CD4-positive, alpha-beta T cell (primary cell): ENCODE results near the gene FAM131B. TPM values are rescaled to one million over a fixed set of nuclear protein-coding genes. Genes with fewer than 3 reads are reported as not detected.
A peak's percentile ranks its signal among the peaks of the same experiment; 100 is the strongest.

Experiments used
- ATAC-seq: fragments of 200-7000 bp; cut with Tn5 transposase; one replicate; pipeline ENCODE4 v1.10.0; 2022; ENCODE audit warnings: mild to moderate bottlenecking; ENCODE audit not compliant: poor library complexity
- CTCF ChIA-PET: fragments of 350-600 bp; sonication (Branson Sonifier 250); formaldehyde crosslinking; loops from one replicate; lab custom pipeline; 2021; ENCODE audit warnings: antibody characterized with exemption, inconsistent platforms; lab: Charles Lee
- POLR2A ChIA-PET: fragments of 350-600 bp; sonication (Branson Sonifier 250); formaldehyde crosslinking; loops from one replicate; lab custom pipeline; 2021; ENCODE audit warnings: antibody characterized with exemption, inconsistent platforms; lab: Charles Lee
- DNase-seq, 14 experiments: peaks; one replicate each; pipeline ENCODE4 v3.0.0-alpha.2; 2013 to 2020; ENCODE audit warnings: mixed read lengths in 2 of 14
- H3K27ac ChIP-seq, 2 donors: one replicate each; pipeline versions ENCODE4 v1.5.1 to v1.7.0; 2013; ENCODE audit warnings: low read length in 2 of 2, low read depth in 1 of 2, mild to moderate bottlenecking in 1 of 2
- H3K27me3 ChIP-seq, 2 experiments: 1 replicate in 1 of 2; 2 replicates in 1 of 2; pipeline versions ENCODE4 v1.6.1 to v1.7.0; 2013; ENCODE audit warnings: low read length in 2 of 2, control low read depth in 1 of 2, mild to moderate bottlenecking in 1 of 2, moderate library complexity in 1 of 2; ENCODE audit not compliant: insufficient read depth in 2 of 2, control insufficient read depth in 1 of 2
- H3K36me3 ChIP-seq: one replicate; pipeline ENCODE4 v1.6.1; 2013; ENCODE audit warnings: low read length, control low read depth; ENCODE audit not compliant: insufficient read depth
- H3K4me1 ChIP-seq: one replicate; pipeline ENCODE4 v1.6.1; 2013; ENCODE audit warnings: low read length, control low read depth; ENCODE audit not compliant: insufficient read depth
- H3K4me3 ChIP-seq: one replicate; pipeline ENCODE4 v1.5.1; 2013; ENCODE audit warnings: mild to moderate bottlenecking, low read length, moderate library complexity
- H3K9me3 ChIP-seq, 2 experiments: 1 replicate in 1 of 2; 2 replicates in 1 of 2; pipeline versions ENCODE4 v1.6.1 to v1.7.0; 2013; ENCODE audit warnings: low read length in 2 of 2, mild to moderate bottlenecking in 2 of 2, control low read depth in 1 of 2, moderate library complexity in 1 of 2; ENCODE audit not compliant: control insufficient read depth in 1 of 2, insufficient read depth in 1 of 2
- H3K27ac Mint-ChIP-seq: one replicate; pipeline ENCODE4 v1.8.0; 2020; ENCODE audit warnings: mixed read lengths
- H3K27me3 Mint-ChIP-seq: one replicate; pipeline ENCODE4 v1.8.0; 2021; ENCODE audit warnings: mixed read lengths
- H3K36me3 Mint-ChIP-seq: one replicate; pipeline ENCODE4 v1.8.0; 2021; ENCODE audit warnings: low read depth, mixed read lengths
- H3K4me1 Mint-ChIP-seq: one replicate; pipeline ENCODE4 v1.8.0; 2021; ENCODE audit warnings: low read depth, mixed read lengths
- H3K4me3 Mint-ChIP-seq: one replicate; pipeline ENCODE4 v1.8.0; 2020; ENCODE audit warnings: mild to moderate bottlenecking, mixed read lengths
- H3K9me3 Mint-ChIP-seq: one replicate; pipeline ENCODE4 v1.8.0; 2020; ENCODE audit warnings: mixed read lengths
- intact Hi-C, 2 experiments: fragments of 100-400 bp; cut with DNase I in 1 of 2; cut with micrococcal nuclease in 1 of 2; formaldehyde crosslinking; loops; one replicate each; pipeline versions ENCODE4 v1.15.1 to v1.9.0; 2023 to 2025; cut with DNase I, micrococcal nuclease
- total RNA-seq, 174 experiments: library from RNA in 2 of 174; stranded (reverse) in 2 of 174; gene quantifications; one replicate each; pipeline ENCODE4 v1.2.3 and lab custom pipeline; 2021 to 2026
- TF ChIP-seq, protein P1 (sequence below): fragments of 200-600 bp; IDR thresholded peaks from one replicate; pipeline ENCODE4 v1.8.0; 2022; ENCODE audit warnings: antibody characterized with exemption, mild to moderate bottlenecking

Gene FAM131B
- total RNA-seq, 2 experiments from 2014 or later: 0.14 TPM; not detected in 1

DNA sequence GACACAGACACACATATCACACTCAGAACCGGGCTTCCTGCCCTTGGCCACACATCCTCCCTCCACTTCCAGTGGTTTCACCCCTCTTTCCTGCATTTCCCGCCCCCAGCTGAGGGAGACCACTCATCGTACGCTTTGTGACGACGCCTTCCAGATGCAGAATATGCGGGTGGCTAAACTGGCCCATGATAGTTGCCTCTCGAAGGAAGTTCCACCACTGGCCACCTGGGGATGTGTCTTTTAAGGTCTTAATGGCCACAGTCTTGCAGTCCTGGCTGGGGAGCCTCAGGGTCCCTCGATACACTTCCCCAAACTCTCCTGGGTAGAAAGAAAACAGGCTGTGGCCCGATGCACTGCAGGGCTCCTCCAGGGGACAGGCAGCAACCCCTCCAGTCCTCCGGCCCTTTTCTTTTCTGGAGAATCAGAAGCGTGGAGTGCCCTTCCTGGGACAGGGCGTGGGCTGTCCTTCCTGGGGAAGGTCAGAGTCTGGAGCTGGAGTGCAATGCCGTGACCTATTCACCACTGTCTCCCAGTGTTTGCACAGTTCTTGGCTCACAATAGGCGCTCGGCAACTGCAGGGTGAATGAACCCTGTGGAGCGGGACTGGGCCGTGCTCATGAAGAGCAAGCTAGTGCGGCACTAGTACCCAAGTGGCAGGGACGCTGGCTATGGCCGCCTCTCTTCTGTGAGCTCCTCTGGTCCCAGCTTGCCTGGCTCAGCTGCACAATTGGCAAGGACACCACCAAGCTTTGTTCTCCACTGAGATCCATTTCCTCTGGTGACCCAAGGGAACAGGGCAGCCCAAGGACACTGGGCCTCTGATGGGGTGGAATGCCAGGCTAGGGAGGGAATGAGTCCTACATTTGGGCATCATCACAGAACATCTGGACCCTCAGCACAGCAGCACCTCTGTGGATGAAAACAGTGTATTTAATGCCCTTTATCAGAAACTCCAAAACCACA is 33.0 kb upstream of the FAM131B start:
- peaks cover 9% of the 10 kb centered on the region for H3K4me1 ChIP-seq
- Mint-ChIP-seq H3K9me3 (no peaks in the 10 kb centered on the region), H3K27me3 (no peaks in the 10 kb centered on the region), H3K36me3 (peaks cover 93% of the 10 kb centered on the region), H3K4me3 (no peak overlapping the region), H3K27ac (peak overlapping the region; percentile 66), H3K4me1 (peaks cover 9% of the 10 kb centered on the region)
- CTCF ChIA-PET: interaction anchor here (1.7 kb wide), 1 partner anchor 15 kb away, joined by 9 read pairs; no protein-coding TSS in a partner anchor
- TF ChIP-seq, protein P1, sequence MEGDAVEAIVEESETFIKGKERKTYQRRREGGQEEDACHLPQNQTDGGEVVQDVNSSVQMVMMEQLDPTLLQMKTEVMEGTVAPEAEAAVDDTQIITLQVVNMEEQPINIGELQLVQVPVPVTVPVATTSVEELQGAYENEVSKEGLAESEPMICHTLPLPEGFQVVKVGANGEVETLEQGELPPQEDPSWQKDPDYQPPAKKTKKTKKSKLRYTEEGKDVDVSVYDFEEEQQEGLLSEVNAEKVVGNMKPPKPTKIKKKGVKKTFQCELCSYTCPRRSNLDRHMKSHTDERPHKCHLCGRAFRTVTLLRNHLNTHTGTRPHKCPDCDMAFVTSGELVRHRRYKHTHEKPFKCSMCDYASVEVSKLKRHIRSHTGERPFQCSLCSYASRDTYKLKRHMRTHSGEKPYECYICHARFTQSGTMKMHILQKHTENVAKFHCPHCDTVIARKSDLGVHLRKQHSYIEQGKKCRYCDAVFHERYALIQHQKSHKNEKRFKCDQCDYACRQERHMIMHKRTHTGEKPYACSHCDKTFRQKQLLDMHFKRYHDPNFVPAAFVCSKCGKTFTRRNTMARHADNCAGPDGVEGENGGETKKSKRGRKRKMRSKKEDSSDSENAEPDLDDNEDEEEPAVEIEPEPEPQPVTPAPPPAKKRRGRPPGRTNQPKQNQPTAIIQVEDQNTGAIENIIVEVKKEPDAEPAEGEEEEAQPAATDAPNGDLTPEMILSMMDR: no peak
- DNase-seq (no peak), ATAC-seq (no peak)
- no peaks in the 10 kb centered on the region for H3K27me3 ChIP-seq
- POLR2A ChIA-PET: interaction anchor here (1.7 to 2.1 kb wide), 2 partner anchors 9 to 12 kb away, joined by 6 to 7 read pairs; partner anchors contain the start of gene EPHA1
- no peaks in the 10 kb centered on the region for H3K9me3 ChIP-seq
- intact Hi-C loops: no loop called here
- no peak overlapping the region for H3K4me3 ChIP-seq
- no peak overlapping the region for H3K27ac ChIP-seq
- H3K36me3 ChIP-seq: peaks cover 80% of the 10 kb centered on the region

GRCh38 chr7:143394777-143395176 is 32.3 kb upstream of the FAM131B start:
- H3K36me3 ChIP-seq: peaks cover 80% of the 10 kb centered on the region
- Mint-ChIP-seq H3K27ac (peak overlapping the region; percentile 66), H3K4me3 (no peak overlapping the region)

GRCh38 chr7:143394068-143394467 is 31.6 kb upstream of the FAM131B start:
- ChIA-PET POLR2A (interaction anchor here (1.0 to 2.1 kb wide), 5 partner anchors 8 to 14 kb away, joined by 5 to 10 read pairs (median 6); no protein-coding TSS in a partner anchor), CTCF (no interaction called here)
- peaks cover 12% of the 10 kb centered on the region for H3K4me1 ChIP-seq
- no peak overlapping the region for H3K4me3 Mint-ChIP-seq
- ATAC-seq: no peak
- H3K27me3 Mint-ChIP-seq: no peaks in the 10 kb centered on the region
- H3K4me1 Mint-ChIP-seq: peaks cover 17% of the 10 kb centered on the region
- H3K27ac Mint-ChIP-seq: peak overlapping the region; percentile 30
- H3K36me3 ChIP-seq: peaks cover 80% of the 10 kb centered on the region
- DNase-seq: no peak
- TF ChIP-seq, protein P1: no peak
- peaks cover 95% of the 10 kb centered on the region for H3K36me3 Mint-ChIP-seq
- intact Hi-C loops: no loop called here
- H3K9me3 ChIP-seq: no peaks in the 10 kb centered on the region
- H3K27ac ChIP-seq: no peak overlapping the region
- H3K9me3 Mint-ChIP-seq: no peaks in the 10 kb centered on the region
- H3K4me3 ChIP-seq: no peak overlapping the region
- H3K27me3 ChIP-seq: no peaks in the 10 kb centered on the region

More at GRCh38 chr7:143394777-143395176, 32.3 kb upstream of the FAM131B start:
- intact Hi-C loops: no loop called here
- Histone ChIP-seq H3K4me1 (peaks cover 9% of the 10 kb centered on the region), H3K27ac (no peak overlapping the region), H3K27me3 (no peaks in the 10 kb centered on the region), H3K4me3 (no peak overlapping the region), H3K9me3 (no peaks in the 10 kb centered on the region)
- Mint-ChIP-seq H3K4me1 (peaks cover 13% of the 10 kb centered on the region), H3K27me3 (no peaks in the 10 kb centered on the region), H3K9me3 (no peaks in the 10 kb centered on the region), H3K36me3 (peaks cover 93% of the 10 kb centered on the region)
- ATAC-seq (no peak), DNase-seq (no peak)
- TF ChIP-seq, protein P1: no peak
- ChIA-PET POLR2A (interaction anchor here (1.7 to 2.1 kb wide), 2 partner anchors 8 to 13 kb away, joined by 6 to 7 read pairs; partner anchors contain the start of gene EPHA1), CTCF (interaction anchor here (1.7 kb wide), 1 partner anchor 14 kb away, joined by 9 read pairs; no protein-coding TSS in a partner anchor)
